HG03521 (cell line): ENCODE results near the gene GJC3.
"Not testable (repeated sequence)": the region's sequence is repeated elsewhere in the genome, so short reads cannot be mapped to it uniquely, and the experiment has no call there.

Experiments used
- ATAC-seq: cut with Tn5 transposase; IDR thresholded peaks from one replicate; pipeline ENCODE4 v1.9.1; 2021; ENCODE audit warnings: mild to moderate bottlenecking, moderate library complexity; ENCODE audit not compliant: unreplicated experiment

The GJC3 gene, protein sequence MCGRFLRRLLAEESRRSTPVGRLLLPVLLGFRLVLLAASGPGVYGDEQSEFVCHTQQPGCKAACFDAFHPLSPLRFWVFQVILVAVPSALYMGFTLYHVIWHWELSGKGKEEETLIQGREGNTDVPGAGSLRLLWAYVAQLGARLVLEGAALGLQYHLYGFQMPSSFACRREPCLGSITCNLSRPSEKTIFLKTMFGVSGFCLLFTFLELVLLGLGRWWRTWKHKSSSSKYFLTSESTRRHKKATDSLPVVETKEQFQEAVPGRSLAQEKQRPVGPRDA

DNA sequence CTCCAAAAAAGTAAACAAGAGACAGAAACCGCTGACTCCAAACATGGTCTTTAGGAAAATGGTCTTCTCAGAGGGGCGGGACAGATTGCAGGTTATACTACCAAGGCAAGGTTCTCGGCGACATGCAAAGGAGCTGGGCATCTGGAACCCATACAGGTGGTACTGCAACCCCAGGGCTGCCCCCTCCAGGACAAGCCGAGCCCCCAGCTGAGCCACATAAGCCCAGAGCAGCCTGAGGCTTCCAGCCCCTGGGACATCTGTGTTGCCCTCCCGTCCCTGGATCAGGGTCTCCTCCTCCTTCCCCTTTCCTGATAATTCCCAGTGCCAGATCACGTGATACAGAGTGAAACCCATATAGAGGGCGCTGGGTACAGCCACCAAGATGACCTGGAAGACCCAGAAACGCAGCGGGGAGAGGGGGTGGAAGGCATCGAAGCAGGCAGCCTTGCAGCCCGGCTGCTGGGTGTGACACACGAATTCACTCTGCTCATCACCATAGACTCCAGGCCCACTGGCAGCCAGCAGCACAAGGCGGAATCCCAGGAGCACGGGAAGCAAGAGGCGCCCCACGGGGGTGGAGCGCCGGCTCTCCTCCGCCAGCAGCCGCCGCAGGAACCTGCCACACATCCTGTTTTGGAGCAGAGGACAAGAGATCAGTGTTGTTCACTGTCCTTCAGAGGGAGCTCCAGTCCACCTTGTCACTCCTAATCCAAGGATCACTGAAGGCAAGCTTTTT lies at the start of gene GJC3:
TSS of gene GJC3 (minus strand) at position 627 of the 736 bp plus-strand sequence. CDS start at position 627, 0 bp downstream.
- no peak for ATAC-seq

DNA sequence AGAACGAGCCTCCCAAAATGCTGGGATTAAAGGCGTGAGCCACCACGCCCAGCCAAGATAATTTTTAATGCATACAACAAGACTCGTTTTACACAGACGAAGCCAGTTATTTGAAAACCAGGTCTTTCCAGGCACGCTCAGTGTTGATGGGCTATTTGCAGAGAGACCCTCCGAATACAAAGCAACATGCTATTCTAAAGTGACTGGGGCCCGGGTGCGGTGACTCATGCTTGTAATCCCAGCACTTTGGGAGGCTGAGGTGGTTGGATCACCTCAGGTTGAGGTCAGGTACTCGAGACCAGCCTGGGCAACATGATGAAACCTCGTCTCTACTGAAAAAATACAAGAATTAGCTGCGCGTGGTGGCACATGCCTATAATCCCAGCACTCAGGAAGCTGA lies 47.2 kb upstream of the GJC3 start:
- ATAC-seq, result no peak

DNA sequence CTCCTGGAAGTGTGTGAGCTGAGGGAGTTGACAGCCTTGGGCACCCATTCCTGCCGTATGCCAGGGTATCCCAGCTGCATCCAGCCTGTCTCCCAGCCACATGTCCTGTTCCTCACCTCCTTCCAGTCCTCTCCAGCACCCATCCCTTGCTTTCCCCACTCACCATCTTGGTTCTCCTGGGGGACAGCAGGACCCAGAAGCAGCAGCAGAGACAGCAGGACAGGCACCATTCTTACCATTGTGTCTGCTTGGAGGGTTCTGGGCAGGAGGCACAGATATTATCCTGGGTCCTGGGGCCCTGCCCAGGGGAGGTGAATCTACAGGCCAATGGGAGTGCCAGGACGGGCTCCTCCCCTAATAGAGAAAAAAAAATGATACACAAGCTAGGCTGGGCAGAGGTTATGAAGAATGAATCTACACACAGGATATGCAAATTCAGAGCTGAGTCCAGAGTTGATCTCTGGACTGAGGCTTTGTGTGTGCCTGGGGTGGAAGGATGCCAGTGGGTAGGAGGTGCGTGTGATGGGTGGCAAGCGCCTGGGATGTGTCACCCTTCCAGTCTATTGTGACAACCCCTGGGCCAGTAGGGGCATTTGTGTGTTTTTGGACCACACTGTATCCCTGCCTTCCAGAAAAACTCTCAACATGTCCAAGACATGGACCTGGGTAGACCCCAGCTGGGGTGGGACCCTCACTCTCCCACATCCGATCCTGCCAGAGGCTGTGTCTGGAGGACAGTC lies 46.5 kb upstream of the GJC3 start, which contains the start of gene AZGP1:
TSS of gene AZGP1 (minus strand) at position 250 of the 740 bp plus-strand sequence. CDS start at position 239, 11 bp downstream.
- ATAC-seq, result no peak

DNA sequence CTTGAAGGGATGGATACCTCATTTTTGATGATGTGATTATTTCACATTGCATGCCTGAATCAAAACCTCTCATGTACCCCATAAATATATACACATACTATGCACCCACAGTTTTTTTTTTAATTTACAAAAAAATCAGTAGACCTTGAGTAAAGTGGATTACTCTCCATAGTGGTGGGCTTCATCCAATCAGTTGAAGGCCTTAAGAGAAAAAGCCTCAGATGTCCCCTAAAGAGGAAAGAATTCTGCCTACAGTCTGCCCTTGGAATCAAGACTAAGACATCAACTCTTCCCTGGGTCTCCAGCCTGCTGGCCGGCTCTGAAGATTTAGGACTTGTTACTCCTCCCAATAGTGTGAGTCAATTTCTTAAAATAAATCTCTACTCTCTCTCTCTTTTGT lies 45.3 kb upstream of the GJC3 start:
- no peak for ATAC-seq

DNA sequence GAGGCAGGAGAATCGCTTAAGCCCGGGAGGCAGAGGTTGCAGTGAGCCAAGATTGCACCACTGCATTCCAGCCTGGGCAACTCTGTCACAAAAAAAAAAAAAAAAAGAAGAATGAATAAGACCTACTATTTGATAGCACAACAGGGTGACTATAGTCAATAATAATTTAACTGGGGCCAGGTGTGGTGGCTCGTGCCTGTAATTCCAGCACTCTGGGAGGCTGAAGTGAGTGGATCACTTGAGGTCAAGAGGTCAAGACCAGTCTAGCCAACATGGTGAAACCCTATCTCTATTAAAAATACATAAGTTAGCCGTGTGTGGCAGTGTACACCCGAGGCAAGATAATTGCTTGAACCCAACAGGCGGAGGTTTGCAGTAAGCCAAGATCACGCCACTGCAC lies 44.4 kb upstream of the GJC3 start:
- ATAC-seq, result not testable (repeated sequence)

DNA sequence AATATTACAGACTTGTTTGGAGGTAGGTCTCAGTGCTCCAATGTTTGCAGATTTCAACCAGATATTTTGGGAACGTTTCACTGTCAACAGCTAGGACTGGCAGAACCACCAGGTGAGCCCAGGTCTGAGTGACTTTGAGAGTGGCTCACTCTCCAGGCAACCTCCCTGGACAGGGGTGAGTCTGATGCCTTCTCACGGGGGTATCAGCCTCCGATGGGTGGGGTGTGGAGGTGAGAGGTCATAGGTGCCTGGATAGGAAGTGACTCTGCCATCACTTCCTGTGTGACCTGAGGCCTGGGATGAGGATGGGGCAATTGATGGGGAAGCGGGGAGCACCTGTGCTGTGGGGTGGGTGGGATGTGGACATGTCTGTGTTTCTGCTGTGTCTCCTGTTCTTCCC lies 41.8 kb upstream of the GJC3 start:
- no peak for ATAC-seq

DNA sequence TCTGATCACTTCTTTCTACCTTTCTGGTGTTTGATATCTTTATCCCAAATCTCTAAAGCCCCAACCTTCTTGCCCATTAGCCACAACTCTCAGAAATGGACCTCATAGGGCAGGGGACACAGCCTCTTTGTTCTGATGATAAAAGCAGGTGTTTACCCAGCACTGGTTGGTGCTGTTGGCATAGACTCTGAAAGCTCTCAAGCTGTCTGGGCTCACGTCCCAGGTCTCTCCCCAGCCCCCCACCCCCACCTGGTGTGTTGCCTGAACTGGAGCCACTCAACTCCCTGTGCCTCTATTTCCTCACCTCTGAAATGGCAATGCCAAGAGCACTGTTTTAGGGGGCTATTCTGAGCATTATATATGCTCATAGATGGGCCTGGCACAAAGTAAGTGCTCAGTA lies 40.4 kb upstream of the GJC3 start:
- not testable (repeated sequence) for ATAC-seq

DNA sequence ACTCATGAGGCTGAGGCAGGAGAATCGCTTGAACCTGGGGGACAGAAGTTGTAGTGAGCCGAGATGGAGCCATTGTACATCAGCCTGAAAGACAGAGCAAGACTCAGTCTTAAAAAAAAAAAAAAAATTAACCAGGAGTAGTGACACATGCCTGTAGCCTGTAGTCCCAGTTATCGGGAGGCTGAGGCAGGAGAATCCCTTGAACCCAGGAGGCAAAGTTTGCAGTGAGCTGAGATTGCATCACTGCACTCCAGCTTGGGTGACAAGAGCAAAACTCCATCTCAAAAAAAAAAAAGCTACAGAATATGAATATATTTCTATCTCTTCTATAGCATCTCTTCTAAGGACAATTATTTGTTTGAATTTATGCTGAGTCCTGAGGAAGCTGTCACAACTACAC lies 39.9 kb upstream of the GJC3 start:
- no peak for ATAC-seq

DNA sequence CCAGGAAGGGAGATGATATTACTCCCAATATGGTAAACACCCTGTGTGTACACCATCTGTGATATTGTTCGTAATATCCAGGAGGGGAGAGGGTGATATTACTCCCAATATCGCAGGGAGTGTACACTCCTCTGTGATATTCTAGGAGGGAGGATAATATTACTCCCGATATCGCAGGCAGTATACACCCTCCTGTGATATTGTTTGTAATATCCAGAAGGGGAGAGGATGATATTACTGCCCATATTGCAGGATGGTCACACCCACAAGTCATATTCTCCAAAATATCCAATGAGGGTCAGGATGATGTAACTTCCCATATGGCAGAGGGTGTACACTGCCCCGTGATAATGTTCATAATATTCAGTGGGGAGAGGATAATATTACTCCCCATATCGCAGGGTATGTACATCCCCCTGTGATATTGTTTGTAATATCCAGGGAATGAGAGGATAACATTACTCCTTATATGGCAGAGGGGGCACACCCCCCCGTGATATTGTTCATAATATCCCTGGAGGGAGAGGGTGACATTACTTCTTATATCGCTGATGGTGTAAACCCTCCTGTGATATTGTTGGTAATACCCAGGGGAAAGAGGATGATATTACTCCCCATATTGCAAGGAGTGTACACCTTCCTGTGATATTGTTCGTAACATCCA lies 29.3 kb upstream of the GJC3 start:
- no peak for ATAC-seq

DNA sequence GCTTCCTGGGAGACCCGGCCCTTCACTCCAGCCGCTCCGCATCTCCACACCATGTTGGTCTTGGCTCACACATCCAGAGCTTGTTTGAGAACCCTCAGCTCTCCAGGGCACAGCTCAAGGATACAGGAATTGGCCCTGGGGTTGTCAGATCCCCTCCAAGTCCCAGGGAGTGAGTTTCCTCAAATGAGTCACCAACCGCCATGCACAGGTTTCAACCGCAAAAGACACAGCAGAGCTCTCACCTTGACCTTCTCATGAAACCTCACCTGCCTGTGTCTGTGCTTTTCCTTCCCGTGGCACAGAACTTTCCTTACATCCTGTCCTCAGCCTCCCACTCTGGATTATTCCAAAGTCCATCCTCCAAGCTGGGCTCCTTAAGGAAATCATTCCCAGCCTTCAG lies 25.8 kb upstream of the GJC3 start:
- no peak for ATAC-seq

DNA sequence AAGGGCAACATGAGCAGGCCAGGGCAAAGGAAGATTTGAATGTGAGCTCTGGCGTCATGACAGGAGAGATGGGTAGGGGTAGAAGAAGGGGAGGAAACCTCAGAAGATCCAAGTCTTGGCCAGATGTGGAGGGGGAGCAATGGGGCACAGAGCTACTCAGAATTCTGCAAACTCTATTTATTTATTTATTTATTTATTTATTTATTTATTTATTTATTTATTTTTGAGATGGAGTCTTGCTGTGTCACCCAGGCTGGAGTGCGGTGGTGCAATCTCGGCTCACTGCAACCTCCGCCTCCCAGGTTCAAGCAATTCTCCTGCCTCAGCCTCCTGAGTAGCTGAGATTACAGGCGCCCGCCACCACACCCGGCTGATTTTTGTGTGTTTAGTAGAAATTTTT lies 25.2 kb upstream of the GJC3 start:
- ATAC-seq, result not testable (repeated sequence)

DNA sequence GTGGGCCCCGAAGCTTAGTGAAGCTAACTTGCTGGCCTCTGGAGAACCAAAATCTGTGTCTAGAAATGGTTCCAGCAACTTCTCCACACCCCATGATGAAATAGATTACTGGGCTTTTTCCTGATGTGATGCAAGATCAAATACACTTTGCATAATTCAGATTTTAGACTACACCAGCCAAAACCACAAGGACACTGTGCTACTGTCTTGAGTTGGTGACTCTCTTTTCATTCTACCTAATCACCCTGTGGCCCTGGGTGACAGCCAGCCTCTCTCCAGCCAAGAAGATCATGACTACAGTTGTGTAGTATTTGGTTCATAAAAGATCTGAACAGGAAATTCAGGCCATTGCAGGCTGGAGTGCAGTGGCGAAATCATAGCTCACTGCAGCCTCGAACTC lies 24.2 kb upstream of the GJC3 start:
- ATAC-seq, result no peak

DNA sequence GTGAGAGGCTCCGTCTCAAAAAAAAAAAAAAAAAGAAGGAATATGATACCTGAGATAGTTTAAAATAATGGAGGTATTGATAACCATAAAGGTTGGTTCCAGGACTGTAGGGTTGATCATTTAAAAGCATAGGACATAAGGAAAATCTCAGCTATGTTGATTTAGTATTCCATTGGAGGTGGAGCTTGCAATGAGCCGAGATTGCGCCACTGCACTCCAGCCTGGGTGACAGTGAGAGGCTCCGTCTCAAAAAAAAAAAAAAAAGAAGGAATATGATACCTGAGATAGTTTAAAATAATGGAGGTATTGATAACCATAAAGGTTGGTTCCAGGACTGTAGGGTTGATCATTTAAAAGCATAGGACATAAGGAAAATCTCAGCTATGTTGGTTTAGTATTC lies 23.2 kb upstream of the GJC3 start:
- ATAC-seq, result not testable (repeated sequence)

DNA sequence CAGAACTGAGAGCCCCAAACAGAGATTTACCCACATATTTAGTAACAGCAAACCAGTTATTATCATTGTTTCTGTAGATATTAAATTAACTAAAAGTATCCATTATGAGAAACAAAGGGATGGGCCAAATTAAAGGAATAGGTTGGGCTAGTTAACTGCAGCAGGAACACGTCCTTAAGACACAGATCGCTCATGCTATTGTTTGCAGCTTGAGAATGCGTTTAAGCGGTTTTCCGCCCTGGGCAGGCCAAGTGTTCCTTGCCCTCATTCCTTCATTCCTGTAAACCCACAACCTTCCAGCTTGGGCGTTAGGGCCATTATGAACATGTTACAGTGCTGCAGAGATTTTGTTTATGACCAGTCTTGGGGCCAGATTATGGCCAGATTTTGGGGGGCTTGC lies 21.4 kb upstream of the GJC3 start:
- not testable (repeated sequence) for ATAC-seq

DNA sequence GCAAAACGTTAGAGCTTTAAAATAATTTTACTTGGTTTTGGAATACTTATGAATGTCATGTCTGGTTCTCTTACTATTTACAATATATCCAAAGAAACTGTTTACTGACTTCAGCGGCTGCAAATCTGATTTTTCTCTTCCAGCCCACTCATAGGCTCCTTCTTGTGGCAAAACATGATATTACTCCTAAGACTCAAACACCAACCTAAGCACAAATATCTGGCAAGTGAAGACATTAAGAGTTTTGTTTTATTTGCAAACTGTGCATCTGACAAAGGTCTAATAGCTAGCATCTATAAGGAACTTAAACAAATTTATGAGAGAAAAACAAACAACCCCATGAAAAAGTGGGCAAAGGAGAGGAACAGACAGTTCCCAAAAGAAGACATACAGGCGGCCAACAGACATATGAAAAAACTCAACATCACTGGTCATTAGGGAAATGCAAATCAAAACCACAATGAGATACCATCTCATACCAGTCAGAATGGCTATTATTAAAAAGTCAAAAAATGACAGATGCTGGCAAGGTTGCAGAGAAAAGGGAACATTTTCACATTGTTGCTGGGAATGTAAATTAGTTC lies 20.3 kb upstream of the GJC3 start:
- ATAC-seq, result no peak

DNA sequence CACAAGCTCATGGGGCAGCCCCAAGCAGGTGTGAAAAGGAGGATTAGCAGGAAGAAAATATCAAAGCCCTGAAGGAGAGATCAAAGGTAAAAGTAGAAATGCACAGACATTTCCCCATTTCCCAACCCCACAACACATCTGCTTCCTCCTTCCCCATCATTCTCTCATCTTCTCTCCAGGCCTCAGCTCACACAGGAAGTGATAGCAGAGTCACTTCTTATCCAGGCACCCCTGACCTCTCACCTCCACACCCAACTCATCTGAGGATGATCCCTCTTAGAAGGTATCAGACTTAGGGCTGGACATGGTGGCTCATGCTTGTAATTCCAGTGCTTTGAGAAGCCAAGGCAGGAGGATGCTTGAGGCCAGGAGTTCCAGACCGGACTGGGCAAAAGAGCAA lies 18.2 kb upstream of the GJC3 start:
- no peak for ATAC-seq

DNA sequence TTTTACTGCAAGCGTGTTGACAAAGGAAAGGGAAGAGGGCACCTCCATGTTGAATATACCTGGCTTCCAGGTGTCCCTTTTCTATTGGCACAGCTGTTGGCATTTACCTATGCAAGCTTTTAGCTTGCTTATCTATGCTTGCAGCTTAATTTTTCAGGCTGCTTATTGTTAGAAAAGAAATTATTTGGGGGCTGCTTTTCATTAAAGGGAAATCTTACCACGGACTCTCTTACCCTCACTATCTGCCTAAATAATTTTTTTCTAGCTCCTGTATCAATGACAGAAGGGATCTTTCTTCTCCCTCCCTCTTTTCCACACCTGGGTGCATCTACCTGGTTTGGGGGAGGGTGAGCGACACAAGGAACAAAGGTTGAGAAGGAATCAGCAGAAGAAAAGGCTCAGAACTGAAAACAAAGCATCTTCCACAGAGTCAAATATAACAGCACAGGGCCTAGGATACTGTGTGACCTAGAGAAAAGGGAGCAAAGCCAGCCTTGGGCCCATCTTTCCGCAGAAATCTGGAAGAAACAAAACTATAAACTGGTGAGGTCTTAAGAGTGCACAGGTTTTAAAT lies 15.2 kb upstream of the GJC3 start:
- no peak for ATAC-seq

DNA sequence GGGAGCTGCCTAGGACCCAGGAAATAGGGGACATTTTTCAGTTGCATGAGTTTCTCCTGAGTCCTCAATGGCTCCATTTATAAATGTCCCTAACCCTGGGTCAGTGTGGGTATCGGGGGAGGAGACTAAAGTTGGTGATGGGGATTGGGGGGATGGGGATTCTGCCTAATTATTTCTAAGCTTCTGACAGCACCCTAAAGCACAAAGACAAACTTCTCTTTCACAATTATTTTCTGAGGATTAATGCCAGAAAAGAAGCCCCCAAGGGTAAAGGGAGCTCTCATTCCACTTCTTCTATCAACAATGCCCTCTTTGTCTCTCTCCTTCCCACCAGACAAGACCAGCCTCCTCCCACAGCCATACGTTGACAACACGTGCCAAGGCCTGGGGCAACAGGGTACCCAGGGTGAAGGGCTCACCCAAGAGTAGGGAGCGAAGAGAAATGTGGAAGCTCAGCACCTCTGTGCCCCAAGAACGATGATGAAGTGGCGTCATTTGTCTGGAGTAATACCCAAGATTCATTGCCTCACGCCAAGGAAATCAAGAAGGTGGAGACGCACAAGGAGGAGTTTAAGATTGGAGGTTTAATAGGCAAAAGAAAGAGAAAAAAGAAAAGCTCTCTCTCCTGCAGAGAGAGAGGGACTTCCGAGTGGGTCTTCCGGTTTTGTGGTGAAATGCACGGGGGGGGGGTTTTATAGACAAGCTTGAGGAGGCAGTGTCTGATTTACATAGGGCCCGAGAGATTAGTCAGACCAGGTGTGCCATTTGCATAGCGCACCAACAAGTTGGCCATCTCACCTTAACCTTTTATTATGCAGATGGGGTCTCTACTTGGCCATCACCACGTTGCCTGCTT lies 14.4 kb upstream of the GJC3 start:
- ATAC-seq, result no peak

DNA sequence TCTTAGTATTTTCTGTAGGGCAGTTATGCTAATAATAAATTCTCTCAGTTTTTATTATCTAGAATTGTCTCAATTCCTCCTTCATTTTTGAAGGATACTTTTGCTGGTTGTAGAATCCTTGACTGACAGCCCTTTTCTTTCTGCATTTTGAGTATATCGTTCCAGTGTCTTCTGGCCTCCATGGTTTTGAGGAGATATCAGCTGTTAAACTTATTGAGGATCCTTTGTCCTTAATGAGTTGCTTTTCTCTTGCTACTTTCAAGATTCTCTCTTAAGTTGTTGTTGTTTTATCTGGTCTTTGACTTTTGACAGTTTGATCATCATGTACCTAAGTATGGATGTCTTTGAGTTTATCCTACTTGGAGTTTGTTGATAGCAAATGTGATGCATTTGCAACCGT lies 8.9 kb upstream of the GJC3 start:
- ATAC-seq, result no peak

DNA sequence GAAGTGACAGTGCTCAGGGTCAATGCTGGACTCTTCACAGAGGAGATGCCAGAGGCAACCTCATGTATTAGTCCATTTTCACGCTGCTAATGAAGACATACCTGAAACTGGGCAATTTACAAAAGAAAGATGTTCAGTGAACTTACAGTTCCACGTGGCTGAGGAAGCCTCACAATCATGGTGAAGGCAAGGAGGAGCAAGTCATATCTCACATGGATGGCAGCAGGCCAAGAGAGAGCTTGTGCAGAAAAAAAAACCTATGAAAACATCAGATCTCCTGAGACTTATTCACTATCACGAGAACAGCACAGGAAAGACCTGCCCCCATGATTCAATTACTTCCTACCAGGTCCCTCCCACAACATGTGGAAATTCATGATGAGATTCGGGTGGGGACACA lies 5.6 kb upstream of the GJC3 start:
- not testable (repeated sequence) for ATAC-seq
